Vagina (tissue), 2 donors: ENCODE results near the gene CDC7. TPM values are rescaled to one million over a fixed set of nuclear protein-coding genes. Genes with fewer than 3 reads are reported as not detected.

ENCODE experiments used
- DNase-seq, 2 donors: peaks; one replicate each; pipeline ENCODE4 v3.0.0-alpha.2; 2017; ENCODE audit errors: extremely low spot score in 2 of 2
- H3K27ac ChIP-seq: fragments of 200-600 bp; sonication (generic); one replicate; pipeline ENCODE4 v1.5.1; 2019
- H3K27me3 ChIP-seq: fragments of 200-600 bp; sonication (generic); one replicate; pipeline ENCODE4 v1.5.1; 2019
- H3K36me3 ChIP-seq, 2 donors: fragments of 200-600 bp; sonication (generic); one replicate each; pipeline ENCODE4 v1.5.1; 2017 to 2019
- H3K4me1 ChIP-seq: fragments of 200-600 bp; sonication (generic); one replicate; pipeline ENCODE4 v1.5.1; 2019
- H3K4me3 ChIP-seq, 2 donors: fragments of 200-600 bp; sonication (generic); 1 replicate in 1 of 2; 2 replicates in 1 of 2; pipeline ENCODE4 v1.5.1; 2016 to 2019
- H3K9me3 ChIP-seq: fragments of 200-600 bp; sonication (generic); one replicate; pipeline ENCODE4 v1.5.1; 2019
- CTCF ChIP-seq, 3 experiments: fragments of 450-650 bp in 2 of 3; fragments of 200-600 bp in 1 of 3; sonication (generic) in 1 of 3; IDR thresholded peaks; one replicate each; pipeline ENCODE4 v1.5.1; 2017 to 2019; ENCODE audit warnings: antibody characterized with exemption in 3 of 3, mild to moderate bottlenecking in 2 of 3, moderate library complexity in 2 of 3
- POLR2A ChIP-seq, 2 donors: fragments of 450-650 bp; IDR thresholded peaks; one replicate each; pipeline ENCODE4 v1.6.1; 2017; ENCODE audit warnings: antibody characterized with exemption in 2 of 2, mild to moderate bottlenecking in 2 of 2, moderate library complexity in 2 of 2
- POLR2AphosphoS5 ChIP-seq, 2 donors: sonication (generic); formaldehyde crosslinking; IDR thresholded peaks; one replicate each; pipeline ENCODE4 v1.9.0; 2017; ENCODE audit warnings: antibody characterized with exemption in 2 of 2, mild to moderate bottlenecking in 2 of 2, low read depth in 1 of 2; ENCODE audit not compliant: insufficient read depth in 1 of 2
- intact Hi-C: fragments of 100-400 bp; cut with DNase I; formaldehyde crosslinking; loops from one replicate; pipeline ENCODE4 v1.15.1; 2023
- total RNA-seq: library from RNA; depleted of rRNA; stranded (reverse); fragments of >200 nt; gene quantifications from one replicate; pipeline ENCODE4 v1.2.3, GENCODE V29; 2016

Gene CDC7
- total RNA-seq, 1 donor from 2014 or later: 3.4 TPM

GRCh38 chr1:91559046-91559750 is 58.5 kb downstream of the CDC7 start:
- intact Hi-C loops: no loop called here
- no peak overlapping the region for H3K27ac ChIP-seq
- no peaks in the 10 kb centered on the region for H3K27me3 ChIP-seq
- peaks cover 42% of the 10 kb centered on the region for H3K4me1 ChIP-seq
- no peaks in the 10 kb centered on the region for H3K36me3 ChIP-seq
- TF ChIP-seq CTCF (IDR thresholded peaks at IDR 0.05): no peak
- TF ChIP-seq POLR2AphosphoS5 (IDR thresholded peaks at IDR 0.05; ENCODE audit: insufficient read depth in 1 of 2, low read depth in 1 of 2): no peak
- no peak for TF ChIP-seq POLR2A (IDR thresholded peaks at IDR 0.05)
- H3K4me3 ChIP-seq: no peak overlapping the region
- H3K9me3 ChIP-seq: no peaks in the 10 kb centered on the region
- no peak for DNase-seq

- TF ChIP-seq POLR2A (IDR thresholded peaks at IDR 0.05): no peak
- no peak for TF ChIP-seq POLR2AphosphoS5 (IDR thresholded peaks at IDR 0.05; ENCODE audit: insufficient read depth in 1 of 2, low read depth in 1 of 2)
- TF ChIP-seq CTCF (IDR thresholded peaks at IDR 0.05): no peak
- DNase-seq: no peak
- no peak overlapping the region for H3K4me3 ChIP-seq
- peaks cover 40% of the 10 kb centered on the region for H3K4me1 ChIP-seq
- H3K9me3 ChIP-seq: no peaks in the 10 kb centered on the region
- no peaks in the 10 kb centered on the region for H3K36me3 ChIP-seq
- no peaks in the 10 kb centered on the region for H3K27me3 ChIP-seq
- no peak overlapping the region for H3K27ac ChIP-seq
- intact Hi-C loops: no loop called here
Observed at GRCh38 chr1:91559838-91560565, 59.4 kb downstream of the CDC7 start.

- H3K4me3 ChIP-seq: no peak overlapping the region
- DNase-seq: no peak
- no peaks in the 10 kb centered on the region for H3K36me3 ChIP-seq
- TF ChIP-seq CTCF (IDR thresholded peaks at IDR 0.05): no peak
- no peak for TF ChIP-seq POLR2A (IDR thresholded peaks at IDR 0.05)
- TF ChIP-seq POLR2AphosphoS5 (IDR thresholded peaks at IDR 0.05; ENCODE audit: insufficient read depth in 1 of 2, low read depth in 1 of 2): peak in 1 of 2 donors; percentile 79
- peaks cover 28% of the 10 kb centered on the region for H3K4me1 ChIP-seq
- H3K9me3 ChIP-seq: no peaks in the 10 kb centered on the region
- intact Hi-C loops: no loop called here
- no peaks in the 10 kb centered on the region for H3K27me3 ChIP-seq
- H3K27ac ChIP-seq: peak overlapping the region; percentile 69
Observed at GRCh38 chr1:91564888-91565701, 64.4 kb downstream of the CDC7 start.

GRCh38 chr1:91567583-91567982 is 66.9 kb downstream of the CDC7 start:
- DNase-seq: no peak
- H3K4me3 ChIP-seq: no peak overlapping the region
- no peak for TF ChIP-seq CTCF (IDR thresholded peaks at IDR 0.05)
- no peak for TF ChIP-seq POLR2A (IDR thresholded peaks at IDR 0.05)
- no peak for TF ChIP-seq POLR2AphosphoS5 (IDR thresholded peaks at IDR 0.05; ENCODE audit: insufficient read depth in 1 of 2, low read depth in 1 of 2)
- intact Hi-C loops: no loop called here
- H3K9me3 ChIP-seq: no peaks in the 10 kb centered on the region
- no peaks in the 10 kb centered on the region for H3K36me3 ChIP-seq
- peaks cover 39% of the 10 kb centered on the region for H3K4me1 ChIP-seq
- H3K27ac ChIP-seq: no peak overlapping the region
- H3K27me3 ChIP-seq: no peaks in the 10 kb centered on the region
